WTC11 (cell line): ENCODE results near the gene FMNL2. TPM values are rescaled to one million over a fixed set of nuclear protein-coding genes. Genes with fewer than 3 reads are reported as not detected.

Experiments
- ATAC-seq: fragments of 200-7000 bp; cut with Tn5 transposase; 2 replicates; pipeline ENCODE4 v1.10.0; 2021; ENCODE audit warnings: mild to moderate bottlenecking, moderate library complexity
- CTCF ChIA-PET: fragments of 300-600 bp; sonication (Branson Sonifier 250); formaldehyde crosslinking; loops from one replicate; lab custom pipeline; 2021; ENCODE audit warnings: antibody characterized with exemption; lab: Charles Lee
- POLR2A ChIA-PET: fragments of 350-600 bp; sonication (Branson Sonifier 250); formaldehyde crosslinking; loops from one replicate; lab custom pipeline; 2021; ENCODE audit warnings: antibody characterized with exemption; lab: Charles Lee
- DNase-seq: peaks from one replicate; pipeline ENCODE4 v3.0.0; 2021; ENCODE audit warnings: low spot score
- H3K27ac Mint-ChIP-seq: 2 replicates; pipeline ENCODE4 v1.8.0; 2021; ENCODE audit warnings: mixed read lengths
- H3K27me3 Mint-ChIP-seq: 2 replicates; pipeline ENCODE4 v1.8.0; 2021; ENCODE audit warnings: low read depth, mild to moderate bottlenecking, moderate library complexity, mixed read lengths
- H3K36me3 Mint-ChIP-seq: 2 replicates; pipeline ENCODE4 v1.8.0; 2021; ENCODE audit warnings: mixed read lengths
- H3K4me1 Mint-ChIP-seq: 2 replicates; pipeline ENCODE4 v1.8.0; 2022; ENCODE audit warnings: mixed read lengths
- H3K4me3 Mint-ChIP-seq: 2 replicates; pipeline ENCODE4 v1.8.0; 2021; ENCODE audit warnings: mild to moderate bottlenecking, moderate library complexity, mixed read lengths
- H3K9me3 Mint-ChIP-seq: 2 replicates; pipeline ENCODE4 v1.8.0; 2021; ENCODE audit warnings: mixed read lengths
- ATF2 ChIP-seq: sonication (generic); formaldehyde crosslinking; IDR thresholded peaks from 2 replicates; pipeline ENCODE4 v1.8.1; 2022; ENCODE audit warnings: low read depth, missing genetic modification reagents, borderline replicate concordance
- MXD4 ChIP-seq: fragments of 250-450 bp; sonication (Bioruptor Pico); IDR thresholded peaks from 2 replicates; pipeline ENCODE4 v1.8.0; 2021; ENCODE audit warnings: mild to moderate bottlenecking, moderate library complexity, borderline replicate concordance
- NFATC4 ChIP-seq: fragments of 250-450 bp; sonication (Bioruptor Pico); IDR thresholded peaks from 2 replicates; pipeline ENCODE4 v1.9.0; 2021; ENCODE audit warnings: mild to moderate bottlenecking
- NFE2L1 ChIP-seq: sonication (generic); formaldehyde crosslinking; IDR thresholded peaks from 2 replicates; pipeline ENCODE4 v1.8.1; 2023; ENCODE audit warnings: missing genetic modification reagents
- NR2C2 ChIP-seq: sonication (generic); formaldehyde crosslinking; IDR thresholded peaks from 2 replicates; pipeline ENCODE4 v1.8.0; 2022; ENCODE audit warnings: mild to moderate bottlenecking, missing genetic modification reagents
- SMAD4 ChIP-seq: sonication (generic); formaldehyde crosslinking; IDR thresholded peaks from 2 replicates; pipeline ENCODE4 v1.8.0; 2022; ENCODE audit warnings: mild to moderate bottlenecking, missing genetic modification reagents
- SOX15 ChIP-seq: fragments of 250-450 bp; sonication (Bioruptor Pico); IDR thresholded peaks from 2 replicates; pipeline ENCODE4 v1.9.0; 2021; ENCODE audit warnings: mild to moderate bottlenecking
- SP1 ChIP-seq: sonication (generic); formaldehyde crosslinking; conservative IDR thresholded peaks from 2 replicates; pipeline ENCODE4 v1.8.1; 2022; ENCODE audit warnings: missing genetic modification reagents
- STAT6 ChIP-seq: sonication (generic); formaldehyde crosslinking; conservative IDR thresholded peaks from 2 replicates; pipeline ENCODE4 v1.8.1; 2023; ENCODE audit warnings: mild to moderate bottlenecking, low read depth, missing genetic modification reagents, moderate library complexity
- TCF7 ChIP-seq: sonication (generic); formaldehyde crosslinking; IDR thresholded peaks from 2 replicates; pipeline ENCODE4 v1.8.0; 2022; ENCODE audit warnings: mild to moderate bottlenecking, low read depth, missing genetic modification reagents, moderate library complexity
- TEAD1 ChIP-seq: sonication (generic); formaldehyde crosslinking; IDR thresholded peaks from 2 replicates; pipeline ENCODE4 v1.8.0; 2022; ENCODE audit warnings: mild to moderate bottlenecking, missing genetic modification reagents
- TEAD4 ChIP-seq: sonication (generic); formaldehyde crosslinking; IDR thresholded peaks from 2 replicates; pipeline ENCODE4 v1.8.0; 2022; ENCODE audit warnings: mild to moderate bottlenecking, missing genetic modification reagents
- TP53 ChIP-seq: sonication (generic); formaldehyde crosslinking; IDR thresholded peaks from 2 replicates; pipeline ENCODE4 v1.8.1; 2023; ENCODE audit warnings: mild to moderate bottlenecking, missing genetic modification reagents
- USF2 ChIP-seq: sonication (generic); formaldehyde crosslinking; IDR thresholded peaks from 2 replicates; pipeline ENCODE4 v1.8.1; 2023; ENCODE audit warnings: mild to moderate bottlenecking, missing genetic modification reagents, moderate library complexity
- ZBTB21 ChIP-seq: sonication (generic); formaldehyde crosslinking; IDR thresholded peaks from 2 replicates; pipeline ENCODE4 v1.8.1; 2023; ENCODE audit warnings: mild to moderate bottlenecking, missing genetic modification reagents, borderline replicate concordance
- ZBTB43 ChIP-seq: sonication (generic); formaldehyde crosslinking; IDR thresholded peaks from 2 replicates; pipeline ENCODE4 v1.8.1; 2023; ENCODE audit warnings: mild to moderate bottlenecking, missing genetic modification reagents
- ZNF138 ChIP-seq: sonication (generic); formaldehyde crosslinking; conservative IDR thresholded peaks from 2 replicates; pipeline ENCODE4 v1.8.1; 2022; ENCODE audit warnings: mild to moderate bottlenecking, moderate library complexity, missing genetic modification reagents
- ZNF232 ChIP-seq: sonication (generic); formaldehyde crosslinking; IDR thresholded peaks from 2 replicates; pipeline ENCODE4 v1.8.0; 2022; ENCODE audit warnings: mild to moderate bottlenecking, missing genetic modification reagents
- ZNF263 ChIP-seq: sonication (generic); formaldehyde crosslinking; IDR thresholded peaks from 2 replicates; pipeline ENCODE4 v1.8.1; 2022; ENCODE audit warnings: low read depth, mild to moderate bottlenecking, moderate library complexity, missing genetic modification reagents
- ZNF423 ChIP-seq: fragments of 250-450 bp; sonication (Bioruptor Pico); IDR thresholded peaks from 2 replicates; pipeline ENCODE4 v2.1.2; 2022; ENCODE audit warnings: mild to moderate bottlenecking, moderate library complexity
- ZNF425 ChIP-seq: fragments of 250-450 bp; sonication (Bioruptor Pico); conservative IDR thresholded peaks from 2 replicates; pipeline ENCODE4 v1.9.0; 2021; ENCODE audit warnings: mild to moderate bottlenecking
- total RNA-seq: library from RNA; stranded (reverse); gene quantifications from 3 replicates; pipeline ENCODE4 v1.2.3, GENCODE V29; 2021

FMNL2 gene
- total RNA-seq, 1 experiment from 2014 or later, result 43.0 TPM

GRCh38 chr2:152568531-152568930 lies 233.6 kb downstream of the FMNL2 start (continued):
- TF ChIP-seq NFATC4 (CRISPR knock-in tag) (no peak), STAT6 (no peak), ZNF232 (CRISPR knock-in tag) (no peak), ATF2 (CRISPR knock-in tag) (no peak), NR2C2 (CRISPR knock-in tag) (no peak)

GRCh38 chr2:152569186-152569585 lies 234.2 kb downstream of the FMNL2 start:
- 0 out of 2 replicates have a peak, but pooled peaks cover 2% of the 10 kb centered on the region for H3K4me1 Mint-ChIP-seq
- POLR2A ChIA-PET, result interaction anchor here (0.7 kb wide), 1 partner anchor 42 kb away, joined by 3 read pairs; no protein-coding TSS in a partner anchor
- DNase-seq, result peak; percentile 23
- H3K36me3 Mint-ChIP-seq, result peaks cover 3% of the 10 kb centered on the region; the same call in 1 of the 2 replicates
- H3K4me3 Mint-ChIP-seq, result no peak overlapping the region
- TF ChIP-seq SMAD4 (CRISPR knock-in tag), result no peak
- no peak for TF ChIP-seq STAT6
- TF ChIP-seq NFE2L1, result no peak
- no peak for TF ChIP-seq TEAD1 (CRISPR knock-in tag)
- no peak for TF ChIP-seq MXD4 (CRISPR knock-in tag)
- TF ChIP-seq ZBTB43 (CRISPR knock-in tag), result no peak
- no peak for TF ChIP-seq ZNF423 (CRISPR knock-in tag)
- no peak for TF ChIP-seq ZBTB21 (CRISPR knock-in tag)
- TF ChIP-seq ZNF425 (CRISPR knock-in tag), result no peak
- no peak for TF ChIP-seq NFATC4 (CRISPR knock-in tag)
- no peak for TF ChIP-seq USF2 (CRISPR knock-in tag)
- TF ChIP-seq SOX15 (CRISPR knock-in tag), result no peak
- no peak for TF ChIP-seq ZNF263 (CRISPR knock-in tag)
- no peak for TF ChIP-seq SP1 (CRISPR knock-in tag)
- TF ChIP-seq ZNF138 (CRISPR knock-in tag), result no peak
- TF ChIP-seq TEAD4 (CRISPR knock-in tag), result no peak
- TF ChIP-seq ZNF232 (CRISPR knock-in tag), result no peak
- TF ChIP-seq TCF7 (CRISPR knock-in tag), result no peak
- TF ChIP-seq TP53, result no peak
- TF ChIP-seq, all 79 proteins: peak for 0
- no peaks in the 10 kb centered on the region for H3K27me3 Mint-ChIP-seq
- no peak overlapping the region for H3K27ac Mint-ChIP-seq
- peak; percentile 56; the same call in 1 of the 2 replicates for ATAC-seq
- CTCF ChIA-PET, result interaction anchor here (0.6 to 1.9 kb wide), 14 partner anchors 8 to 536 kb away, joined by 3 to 7 read pairs (median 4); no protein-coding TSS in a partner anchor
- H3K9me3 Mint-ChIP-seq, result no peaks in the 10 kb centered on the region
